ENCODE measurements around the gene SPOCK1. TPM values are rescaled to one million over a fixed set of nuclear protein-coding genes. Genes with fewer than 3 reads are reported as not detected.

Gene SPOCK1
- total RNA-seq, 1 experiment from 2014 or later = 23.9 TPM

GRCh38 chr5:137264573-137264972 is 234.6 kb downstream of the SPOCK1 start:
- no peaks in the 10 kb centered on the region for H3K27me3 ChIP-seq (ENCODE audit: insufficient read depth, low read depth)
- intact Hi-C loops (cut with micrococcal nuclease; ENCODE audit: unreplicated experiment) = no loop called here
- CTCF ChIA-PET = no interaction called here

GRCh38 chr5:137264041-137264440 is 235.1 kb downstream of the SPOCK1 start:
- H3K4me2 ChIP-seq = no peak overlapping the region
- H3K27ac ChIP-seq = no peak overlapping the region
- no peaks in the 10 kb centered on the region for H3K9me3 ChIP-seq (ENCODE audit: insufficient read depth, low read depth)
- no peak overlapping the region for H3K4me3 ChIP-seq
- TF ChIP-seq CTCF (conservative IDR thresholded peaks at IDR 0.05) (no peak), EZH2 (IDR thresholded peaks at IDR 0.05; ENCODE audit: low read depth) (no peak)
- CTCF ChIA-PET = no interaction called here
- no peaks in the 10 kb centered on the region for H3K9me2 ChIP-seq (ENCODE audit: insufficient read depth)
- H3K27me3 ChIP-seq (ENCODE audit: insufficient read depth, low read depth) = no peaks in the 10 kb centered on the region
- H2AFZ ChIP-seq = no peak overlapping the region
- intact Hi-C loops (cut with micrococcal nuclease; ENCODE audit: unreplicated experiment) = no loop called here
- POLR2A ChIA-PET (ENCODE audit: unreplicated experiment) = no interaction called here
- H3K36me3 ChIP-seq (ENCODE audit: low read depth) = no peaks in the 10 kb centered on the region
- H4K20me1 ChIP-seq (ENCODE audit: insufficient read depth) = no peaks in the 10 kb centered on the region
- no peak for DNase-seq
- H3F3A ChIP-seq (ENCODE audit: insufficient read depth, low read depth) = no peaks in the 10 kb centered on the region
- H3K79me2 ChIP-seq (ENCODE audit: low read depth) = no peaks in the 10 kb centered on the region
- no peaks in the 10 kb centered on the region for H3K4me1 ChIP-seq (replicated peaks; ENCODE audit: insufficient read depth)
- BruUV-seq (replicated peaks) = no TSS peak

More at GRCh38 chr5:137264573-137264972, 234.6 kb downstream of the SPOCK1 start:
- Histone ChIP-seq H3K79me2 (ENCODE audit: low read depth) (no peaks in the 10 kb centered on the region), H3K4me1 (replicated peaks; ENCODE audit: insufficient read depth) (no peaks in the 10 kb centered on the region), H3K4me2 (no peak overlapping the region), H3K36me3 (ENCODE audit: low read depth) (no peaks in the 10 kb centered on the region), H3K4me3 (no peak overlapping the region), H3F3A (ENCODE audit: insufficient read depth, low read depth) (no peaks in the 10 kb centered on the region), H4K20me1 (ENCODE audit: insufficient read depth) (no peaks in the 10 kb centered on the region), H2AFZ (no peak overlapping the region), H3K27ac (no peak overlapping the region), H3K9me2 (ENCODE audit: insufficient read depth) (no peaks in the 10 kb centered on the region), H3K9me3 (ENCODE audit: insufficient read depth, low read depth) (no peaks in the 10 kb centered on the region)
- TF ChIP-seq CTCF (conservative IDR thresholded peaks at IDR 0.05) = no peak
- TF ChIP-seq EZH2 (IDR thresholded peaks at IDR 0.05; ENCODE audit: low read depth) = no peak
- DNase-seq = no peak
- no TSS peak for BruUV-seq (replicated peaks)
- POLR2A ChIA-PET (ENCODE audit: unreplicated experiment) = no interaction called here

- H3K4me3 ChIP-seq = no peak overlapping the region
- ChIA-PET CTCF (no interaction called here), POLR2A (ENCODE audit: unreplicated experiment) (no interaction called here)
- no peaks in the 10 kb centered on the region for H3K36me3 ChIP-seq (ENCODE audit: low read depth)
- intact Hi-C loops (cut with micrococcal nuclease; ENCODE audit: unreplicated experiment) = no loop called here
- no peak overlapping the region for H3K4me2 ChIP-seq
- TF ChIP-seq EZH2 (IDR thresholded peaks at IDR 0.05; ENCODE audit: low read depth) = no peak
- TF ChIP-seq CTCF (conservative IDR thresholded peaks at IDR 0.05) = no peak
- no peaks in the 10 kb centered on the region for H3K79me2 ChIP-seq (ENCODE audit: low read depth)
- no peaks in the 10 kb centered on the region for H3K4me1 ChIP-seq (replicated peaks; ENCODE audit: insufficient read depth)
- no peaks in the 10 kb centered on the region for H3K9me3 ChIP-seq (ENCODE audit: insufficient read depth, low read depth)
- no peaks in the 10 kb centered on the region for H3K9me2 ChIP-seq (ENCODE audit: insufficient read depth)
- DNase-seq = no peak
- H3K27me3 ChIP-seq (ENCODE audit: insufficient read depth, low read depth) = no peaks in the 10 kb centered on the region
- BruUV-seq (replicated peaks) = no TSS peak
- no peak overlapping the region for H2AFZ ChIP-seq
- no peak overlapping the region for H3K27ac ChIP-seq
- H3F3A ChIP-seq (ENCODE audit: insufficient read depth, low read depth) = no peaks in the 10 kb centered on the region
- no peaks in the 10 kb centered on the region for H4K20me1 ChIP-seq (ENCODE audit: insufficient read depth)
Measured at GRCh38 chr5:137263371-137264005, 235.6 kb downstream of the SPOCK1 start.

Measured in PC-9 (cell line).